Measurements from ENCODE around the gene LAMA3. TPM values are rescaled to one million over a fixed set of nuclear protein-coding genes. Genes with fewer than 3 reads are reported as not detected.
A peak's percentile ranks its signal among the peaks of the same experiment; 100 is the strongest.

LAMA3 gene
- total RNA-seq, 2 experiments from 2014 or later = 0.05 to 0.18 TPM

- Mint-ChIP-seq H3K9me3 (peaks cover 8% of the 10 kb centered on the region), H3K4me1 (peaks cover 23% of the 10 kb centered on the region), H3K4me3 (no peak overlapping the region), H3K36me3 (ENCODE audit: low read depth) (peaks cover 21% of the 10 kb centered on the region), H3K27me3 (peaks cover 3% of the 10 kb centered on the region), H3K27ac (no peak overlapping the region)
- ChIA-PET POLR2A (no interaction called here), CTCF (no interaction called here)
- DNase-seq = no peak
Measured at GRCh38 chr18:23982155-23983079, 293.2 kb downstream of the LAMA3 start.

GRCh38 chr18:23983112-23983511 lies 293.9 kb downstream of the LAMA3 start:
- ChIA-PET CTCF (no interaction called here), POLR2A (no interaction called here)
- Mint-ChIP-seq H3K27me3 (peaks cover 3% of the 10 kb centered on the region), H3K27ac (no peak overlapping the region), H3K36me3 (ENCODE audit: low read depth) (peaks cover 21% of the 10 kb centered on the region), H3K4me3 (no peak overlapping the region), H3K9me3 (peaks cover 9% of the 10 kb centered on the region), H3K4me1 (peaks cover 19% of the 10 kb centered on the region)
- DNase-seq = no peak

GRCh38 chr18:23986600-23987359 lies 297.5 kb downstream of the LAMA3 start:
- Mint-ChIP-seq H3K9me3 (peaks cover 9% of the 10 kb centered on the region), H3K4me3 (no peak overlapping the region), H3K36me3 (ENCODE audit: low read depth) (peaks cover 25% of the 10 kb centered on the region), H3K4me1 (peaks cover 37% of the 10 kb centered on the region), H3K27ac (no peak overlapping the region), H3K27me3 (peaks cover 2% of the 10 kb centered on the region)
- POLR2A ChIA-PET = no interaction called here
- no peak for DNase-seq
- CTCF ChIA-PET = no interaction called here

GRCh38 chr18:23990474-23991410 lies 301.5 kb downstream of the LAMA3 start:
- H3K4me1 Mint-ChIP-seq = peaks cover 67% of the 10 kb centered on the region
- H3K9me3 Mint-ChIP-seq = peaks cover 6% of the 10 kb centered on the region
- no peak for DNase-seq
- H3K27ac Mint-ChIP-seq = no peak overlapping the region
- POLR2A ChIA-PET = interaction anchor here (1.3 to 2.8 kb wide), 2 partner anchors 10 to 20 kb away, joined by 6 to 19 read pairs; no protein-coding TSS in a partner anchor
- no peak overlapping the region for H3K4me3 Mint-ChIP-seq
- CTCF ChIA-PET = no interaction called here
- peaks cover 2% of the 10 kb centered on the region for H3K27me3 Mint-ChIP-seq
- H3K36me3 Mint-ChIP-seq (ENCODE audit: low read depth) = peaks cover 22% of the 10 kb centered on the region

- H3K27me3 Mint-ChIP-seq = peaks cover 2% of the 10 kb centered on the region
- H3K4me3 Mint-ChIP-seq = peak overlapping the region; percentile 68
- H3K27ac Mint-ChIP-seq = peak overlapping the region; percentile 85
- peaks cover 16% of the 10 kb centered on the region for H3K36me3 Mint-ChIP-seq (ENCODE audit: low read depth)
- H3K4me1 Mint-ChIP-seq = peaks cover 59% of the 10 kb centered on the region
- ChIA-PET CTCF (interaction anchor here (0.5 to 1.6 kb wide), 2 partner anchors 84 to 1277 kb away, joined by 4 read pairs; no protein-coding TSS in a partner anchor), POLR2A (interaction anchor here (0.7 to 4.1 kb wide), 11 partner anchors 8 to 164 kb away, joined by 3 to 37 read pairs (median 5); partner anchors contain the start of gene TTC39C)
- DNase-seq = peak; percentile 53
- peaks cover 2% of the 10 kb centered on the region for H3K9me3 Mint-ChIP-seq
Measured at GRCh38 chr18:23992089-23992940, 303.1 kb downstream of the LAMA3 start.

- peaks cover 2% of the 10 kb centered on the region for H3K9me3 Mint-ChIP-seq
- POLR2A ChIA-PET = interaction anchor here (0.7 to 4.1 kb wide), 11 partner anchors 7 to 164 kb away, joined by 3 to 37 read pairs (median 5); partner anchors contain the start of gene TTC39C
Measured at GRCh38 chr18:23992941-23993280, 303.7 kb downstream of the LAMA3 start.

GRCh38 chr18:23994361-23994902 lies 305.2 kb downstream of the LAMA3 start:
- POLR2A ChIA-PET = interaction anchor here (0.6 to 4.1 kb wide), 6 partner anchors 15 to 331 kb away, joined by 3 to 37 read pairs (median 5); partner anchors contain the start of gene TTC39C

More at GRCh38 chr18:23992941-23993280, 303.7 kb downstream of the LAMA3 start:
- Mint-ChIP-seq H3K36me3 (ENCODE audit: low read depth) (peaks cover 13% of the 10 kb centered on the region), H3K4me1 (peaks cover 56% of the 10 kb centered on the region), H3K4me3 (peak overlapping the region; percentile 68), H3K27ac (peak overlapping the region; percentile 85), H3K27me3 (peaks cover 2% of the 10 kb centered on the region)
- no peak for DNase-seq
- CTCF ChIA-PET = interaction anchor here (0.5 to 1.6 kb wide), 3 partner anchors 74 to 1276 kb away, joined by 3 to 4 read pairs (median 4); no protein-coding TSS in a partner anchor

GRCh38 chr18:23995180-23995579 lies 305.9 kb downstream of the LAMA3 start:
- H3K27ac Mint-ChIP-seq = no peak overlapping the region
- H3K36me3 Mint-ChIP-seq (ENCODE audit: low read depth) = peaks cover 8% of the 10 kb centered on the region
- CTCF ChIA-PET = no interaction called here
- peaks cover 66% of the 10 kb centered on the region for H3K4me1 Mint-ChIP-seq
- H3K9me3 Mint-ChIP-seq = no peaks in the 10 kb centered on the region
- peaks cover 2% of the 10 kb centered on the region for H3K27me3 Mint-ChIP-seq
- POLR2A ChIA-PET = interaction anchor here (0.9 to 4.1 kb wide), 3 partner anchors 14 to 27 kb away, joined by 3 to 37 read pairs (median 3); partner anchors contain the start of gene TTC39C
- DNase-seq = no peak
- H3K4me3 Mint-ChIP-seq = no peak overlapping the region

More at GRCh38 chr18:23994361-23994902, 305.2 kb downstream of the LAMA3 start:
- CTCF ChIA-PET = interaction anchor here (0.6 to 1.3 kb wide), 2 partner anchors 76 to 134 kb away, joined by 3 read pairs; no protein-coding TSS in a partner anchor
- DNase-seq = no peak
- H3K27me3 Mint-ChIP-seq = peaks cover 2% of the 10 kb centered on the region
- no peaks in the 10 kb centered on the region for H3K9me3 Mint-ChIP-seq
- peak overlapping the region; percentile 64 for H3K27ac Mint-ChIP-seq
- H3K4me1 Mint-ChIP-seq = peaks cover 65% of the 10 kb centered on the region
- H3K36me3 Mint-ChIP-seq (ENCODE audit: low read depth) = peaks cover 10% of the 10 kb centered on the region
- peak overlapping the region; percentile 59 for H3K4me3 Mint-ChIP-seq

GRCh38 chr18:23998018-23998417 lies 308.8 kb downstream of the LAMA3 start:
- Mint-ChIP-seq H3K36me3 (ENCODE audit: low read depth) (peaks cover 6% of the 10 kb centered on the region), H3K9me3 (no peaks in the 10 kb centered on the region), H3K27ac (peak overlapping the region; percentile 34), H3K4me1 (peaks cover 69% of the 10 kb centered on the region), H3K27me3 (peaks cover 2% of the 10 kb centered on the region), H3K4me3 (no peak overlapping the region)
- POLR2A ChIA-PET = interaction anchor here (1.3 to 7.2 kb wide), 5 partner anchors 15 to 69 kb away, joined by 4 to 86 read pairs (median 6); partner anchors contain the start of gene TTC39C
- CTCF ChIA-PET = interaction anchor here (0.5 to 1.5 kb wide), 6 partner anchors 29 to 455 kb away, joined by 3 to 4 read pairs (median 3); no protein-coding TSS in a partner anchor
- DNase-seq = no peak

GRCh38 chr18:23998820-23999219 lies 309.6 kb downstream of the LAMA3 start:
- no peak for DNase-seq
- Mint-ChIP-seq H3K4me1 (peaks cover 69% of the 10 kb centered on the region), H3K4me3 (no peak overlapping the region), H3K27ac (peak overlapping the region; percentile 63), H3K36me3 (ENCODE audit: low read depth) (peaks cover 9% of the 10 kb centered on the region), H3K9me3 (no peaks in the 10 kb centered on the region), H3K27me3 (peaks cover 2% of the 10 kb centered on the region)
- ChIA-PET CTCF (interaction anchor here (1.0 to 1.5 kb wide), 2 partner anchors 46 to 79 kb away, joined by 3 read pairs; no protein-coding TSS in a partner anchor), POLR2A (interaction anchor here (0.9 to 7.2 kb wide), 6 partner anchors 14 to 76 kb away, joined by 3 to 86 read pairs (median 6); partner anchors contain the start of gene TTC39C)

All from activated CD4-positive, alpha-beta memory T cell treated with anti-CD3 and anti-CD28 coated beads, Interleukin-2, amount 10 ng/mL, durations not matched to agents 7 days and 5 days (primary cell).